Measurements from ENCODE around the gene C9orf153. TPM values are rescaled to one million over a fixed set of nuclear protein-coding genes. Genes with fewer than 3 reads are reported as not detected.

C9orf153 gene
- total and polyA plus RNA-seq, 4 donors, result 0.30 to 1.2 (median 0.75) TPM

DNA sequence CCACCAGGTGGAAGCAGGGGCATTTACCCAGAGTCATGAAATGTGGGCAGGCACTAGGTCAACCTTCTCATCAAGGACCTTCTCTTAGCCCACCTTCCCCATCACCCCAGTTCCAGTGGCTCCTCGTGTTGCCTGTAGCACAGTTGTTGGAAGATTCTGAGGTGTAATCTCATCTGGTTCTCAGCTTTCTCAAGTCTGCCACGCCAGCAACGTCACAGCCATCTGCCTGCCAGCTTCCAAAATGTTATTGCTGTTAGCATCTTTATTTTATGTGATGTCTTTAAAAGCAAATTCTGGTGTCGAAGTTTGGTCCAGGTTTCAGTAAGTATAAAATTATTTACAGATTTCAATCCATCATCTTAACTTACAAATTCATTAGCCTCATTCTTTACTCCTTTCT lies 10.7 kb downstream of the C9orf153 start:
- Histone ChIP-seq H3K4me1 (ENCODE audit: control insufficient read depth, insufficient read depth, low read length) (no peaks in the 10 kb centered on the region), H3K4me3 (ENCODE audit: low read depth, low read length) (no peak overlapping the region), H3K36me3 (ENCODE audit: control insufficient read depth, insufficient read depth, low read length) (no peaks in the 10 kb centered on the region), H3K27me3 (ENCODE audit: control insufficient read depth, insufficient read depth, low read length) (no peaks in the 10 kb centered on the region), H3K27ac (ENCODE audit: low read depth, low read length) (no peak overlapping the region), H3K9me3 (ENCODE audit: control insufficient read depth, insufficient read depth, low read length) (peaks cover 6% of the 10 kb centered on the region)
- no CpG with 5 or more reads among the region's 4 CpGs for WGBS (ENCODE audit: insufficient coverage)
- peak in 1 of 6 donors; percentile 15 for DNase-seq (ENCODE audit: low read depth in 4 of 6, low spot score in 6 of 6)

DNA sequence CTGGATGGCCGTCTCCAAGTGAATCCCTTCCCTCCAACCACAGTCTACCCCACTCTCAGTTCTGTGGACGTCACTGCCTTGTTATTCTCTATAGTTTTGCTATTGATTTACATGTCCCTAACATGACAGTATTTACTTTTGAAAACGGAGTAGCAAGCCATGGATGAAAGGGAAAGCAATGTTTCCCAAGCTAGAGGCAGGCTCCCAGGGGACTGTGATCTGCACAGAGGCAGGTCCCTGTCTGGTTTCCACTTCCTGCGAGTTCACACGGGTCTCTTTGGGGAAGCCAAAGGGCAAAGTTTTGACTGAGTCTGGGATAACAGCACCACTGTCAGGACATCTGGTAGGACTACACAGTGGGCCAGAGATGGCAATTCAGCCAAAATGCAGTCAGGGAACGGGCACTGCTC lies 12.7 kb downstream of the C9orf153 start:
- DNase-seq (ENCODE audit: low read depth in 4 of 6, low spot score in 6 of 6), result no peak
- Histone ChIP-seq H3K4me3 (ENCODE audit: low read depth, low read length) (no peak overlapping the region), H3K27me3 (ENCODE audit: control insufficient read depth, insufficient read depth, low read length) (no peaks in the 10 kb centered on the region), H3K36me3 (ENCODE audit: control insufficient read depth, insufficient read depth, low read length) (no peaks in the 10 kb centered on the region), H3K27ac (ENCODE audit: low read depth, low read length) (no peak overlapping the region), H3K4me1 (ENCODE audit: control insufficient read depth, insufficient read depth, low read length) (peaks cover 5% of the 10 kb centered on the region), H3K9me3 (ENCODE audit: control insufficient read depth, insufficient read depth, low read length) (no peaks in the 10 kb centered on the region)
- WGBS (ENCODE audit: insufficient coverage), result 51% methylated on average over 4 of the region's 6 CpGs

DNA sequence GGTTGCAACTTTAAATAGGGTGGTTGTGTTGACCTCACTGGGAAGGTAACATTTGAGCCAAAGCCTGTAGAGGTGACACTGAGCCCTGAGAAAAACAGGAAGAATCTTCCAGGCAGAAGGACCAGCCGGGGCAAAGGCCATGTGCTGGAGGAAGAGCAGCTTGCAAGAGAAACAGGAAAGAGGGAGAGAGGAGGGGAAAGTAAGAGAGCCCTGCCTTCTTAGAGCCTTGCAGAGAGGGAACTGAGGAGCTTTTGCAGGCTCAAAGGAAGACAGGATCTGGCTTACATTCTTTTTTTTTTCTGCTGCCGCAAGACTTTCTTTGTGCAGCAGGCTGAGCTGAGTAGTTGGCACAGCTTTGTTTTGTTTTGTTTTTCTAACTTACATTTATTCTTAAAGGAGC lies 17.4 kb downstream of the C9orf153 start:
- H3K9me3 ChIP-seq (ENCODE audit: control insufficient read depth, insufficient read depth, low read length), result no peaks in the 10 kb centered on the region
- DNase-seq (ENCODE audit: low read depth in 4 of 6, low spot score in 6 of 6), result peak in 2 of 6 donors; percentile 19 to 48
- peaks cover 5% of the 10 kb centered on the region for H3K4me1 ChIP-seq (ENCODE audit: control insufficient read depth, insufficient read depth, low read length)
- no peak overlapping the region for H3K4me3 ChIP-seq (ENCODE audit: low read depth, low read length)
- 44% methylated on average over 1 of the region's 2 CpGs for WGBS (ENCODE audit: insufficient coverage)
- no peaks in the 10 kb centered on the region for H3K27me3 ChIP-seq (ENCODE audit: control insufficient read depth, insufficient read depth, low read length)
- H3K27ac ChIP-seq (ENCODE audit: low read depth, low read length), result no peak overlapping the region
- no peaks in the 10 kb centered on the region for H3K36me3 ChIP-seq (ENCODE audit: control insufficient read depth, insufficient read depth, low read length)

DNA sequence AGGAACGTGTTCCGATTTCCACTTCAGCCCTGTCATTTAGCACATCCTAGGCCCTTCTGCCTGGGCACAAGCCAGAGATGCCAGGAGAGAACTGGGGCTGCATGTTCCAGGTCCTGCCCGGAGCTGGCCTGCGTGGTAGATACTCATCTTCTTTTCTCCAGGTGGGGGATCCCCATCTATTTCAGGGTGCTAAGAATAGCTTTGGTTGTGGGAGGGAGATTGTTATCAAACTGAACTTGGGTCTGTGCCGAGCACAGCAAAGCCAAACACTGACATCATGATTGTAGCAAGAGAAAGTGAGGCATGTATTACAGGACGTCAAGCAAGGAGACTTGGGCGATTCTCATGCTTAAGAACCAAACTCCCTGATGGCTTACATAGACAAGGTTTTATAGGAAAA lies 18.2 kb downstream of the C9orf153 start:
- WGBS (ENCODE audit: insufficient coverage), result 98% methylated on average over 4 of the region's 7 CpGs
- H3K4me3 ChIP-seq (ENCODE audit: low read depth, low read length), result no peak overlapping the region
- H3K27ac ChIP-seq (ENCODE audit: low read depth, low read length), result no peak overlapping the region
- H3K4me1 ChIP-seq (ENCODE audit: control insufficient read depth, insufficient read depth, low read length), result peaks cover 5% of the 10 kb centered on the region
- no peaks in the 10 kb centered on the region for H3K9me3 ChIP-seq (ENCODE audit: control insufficient read depth, insufficient read depth, low read length)
- H3K36me3 ChIP-seq (ENCODE audit: control insufficient read depth, insufficient read depth, low read length), result no peaks in the 10 kb centered on the region
- no peak for DNase-seq (ENCODE audit: low read depth in 4 of 6, low spot score in 6 of 6)
- no peaks in the 10 kb centered on the region for H3K27me3 ChIP-seq (ENCODE audit: control insufficient read depth, insufficient read depth, low read length)

DNA sequence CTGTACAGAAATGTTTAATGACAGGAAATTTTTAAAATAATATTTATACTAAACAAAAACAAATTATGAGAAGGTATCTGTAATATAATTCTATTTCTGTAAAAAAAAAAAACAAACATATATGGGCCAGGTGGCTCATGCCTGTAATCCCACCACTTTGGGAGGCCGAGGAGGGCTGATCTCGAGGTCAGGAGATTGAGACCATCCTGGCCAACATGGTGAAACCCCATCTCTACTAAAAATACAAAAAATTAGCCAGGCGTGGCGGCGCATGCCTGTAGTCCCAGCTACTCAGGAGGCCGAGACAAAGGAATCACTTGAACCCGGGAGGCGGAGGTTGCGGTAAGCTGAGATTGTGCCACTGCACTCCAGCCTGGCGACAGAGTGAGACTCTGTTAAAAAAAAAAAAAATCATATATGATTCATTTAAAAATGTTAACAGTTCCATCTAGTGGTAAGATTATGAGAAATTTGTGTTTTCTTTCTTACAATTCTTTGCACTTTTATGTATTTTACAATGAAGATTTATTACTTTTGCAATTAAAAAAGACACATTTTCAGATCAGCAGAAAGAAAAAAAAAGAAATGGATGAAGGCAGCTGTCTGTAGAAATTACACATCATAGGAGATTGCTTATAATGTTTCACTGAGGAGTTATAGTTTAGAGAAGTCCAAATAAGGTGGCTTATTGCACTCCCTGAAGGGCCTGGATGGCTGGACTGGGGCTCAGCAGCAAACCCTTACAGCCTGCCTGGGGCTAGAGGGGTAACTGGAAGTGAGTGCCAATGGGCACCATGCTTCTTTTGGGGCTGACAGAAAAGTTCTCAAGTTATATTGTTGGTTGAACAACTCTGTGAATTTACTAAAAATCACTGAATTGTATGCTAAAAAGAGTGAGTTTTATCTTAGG lies 20.3 kb downstream of the C9orf153 start:
- Histone ChIP-seq H3K4me1 (ENCODE audit: control insufficient read depth, insufficient read depth, low read length) (peaks cover 5% of the 10 kb centered on the region), H3K27me3 (ENCODE audit: control insufficient read depth, insufficient read depth, low read length) (no peaks in the 10 kb centered on the region), H3K4me3 (ENCODE audit: low read depth, low read length) (no peak overlapping the region), H3K27ac (ENCODE audit: low read depth, low read length) (no peak overlapping the region), H3K9me3 (ENCODE audit: control insufficient read depth, insufficient read depth, low read length) (no peaks in the 10 kb centered on the region), H3K36me3 (ENCODE audit: control insufficient read depth, insufficient read depth, low read length) (no peaks in the 10 kb centered on the region)
- 74% methylated on average over 3 of the region's 10 CpGs for WGBS (ENCODE audit: insufficient coverage)
- peak in 2 of 6 donors; percentile 22 to 50 for DNase-seq (ENCODE audit: low read depth in 4 of 6, low spot score in 6 of 6)

DNA sequence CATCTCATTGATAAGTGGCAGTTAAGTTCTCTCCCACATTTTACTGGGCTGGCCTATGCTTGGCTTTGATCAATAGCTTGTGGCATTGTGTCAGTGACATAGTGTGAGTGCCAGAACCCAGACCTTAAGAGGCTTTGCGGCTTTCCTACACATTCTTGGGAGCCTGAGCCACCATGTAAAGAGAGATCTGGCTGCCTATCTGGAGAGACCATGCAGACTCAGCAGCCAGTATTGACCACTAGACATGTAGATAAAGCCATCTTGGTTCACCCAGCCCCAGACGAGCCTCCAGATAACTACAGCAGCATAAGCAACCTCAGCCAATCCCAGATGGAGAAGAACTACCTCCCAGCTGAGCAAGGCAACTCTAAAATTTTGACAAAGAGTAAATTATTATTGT lies 28.6 kb downstream of the C9orf153 start:
- 100% methylated on average over 1 of the region's 2 CpGs for WGBS (ENCODE audit: insufficient coverage)
- Histone ChIP-seq H3K4me3 (ENCODE audit: low read depth, low read length) (no peak overlapping the region), H3K27ac (ENCODE audit: low read depth, low read length) (no peak overlapping the region), H3K4me1 (ENCODE audit: control insufficient read depth, insufficient read depth, low read length) (no peaks in the 10 kb centered on the region), H3K27me3 (ENCODE audit: control insufficient read depth, insufficient read depth, low read length) (no peaks in the 10 kb centered on the region), H3K36me3 (ENCODE audit: control insufficient read depth, insufficient read depth, low read length) (no peaks in the 10 kb centered on the region), H3K9me3 (ENCODE audit: control insufficient read depth, insufficient read depth, low read length) (no peaks in the 10 kb centered on the region)
- no peak for DNase-seq (ENCODE audit: low read depth in 4 of 6, low spot score in 6 of 6)

DNA sequence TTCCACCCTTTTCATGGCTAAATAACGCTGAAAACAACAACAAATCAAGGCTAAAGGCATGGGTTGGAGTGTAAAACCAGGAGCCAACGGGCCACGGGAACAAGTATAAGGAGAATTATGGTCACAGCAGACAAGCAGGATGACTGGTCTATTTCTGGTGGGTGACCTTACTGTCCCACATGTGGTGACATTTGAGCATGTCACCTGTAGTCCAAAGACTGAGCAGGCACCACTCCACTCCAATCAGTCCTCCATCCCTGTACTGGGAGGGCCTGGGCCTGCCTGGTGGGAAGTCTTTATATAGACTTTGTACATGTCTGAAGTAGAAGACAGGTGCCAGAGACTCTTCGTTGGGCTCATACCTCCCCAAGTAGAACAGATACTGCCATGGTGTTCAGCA lies 36.8 kb downstream of the C9orf153 start:
- Histone ChIP-seq H3K4me1 (ENCODE audit: control insufficient read depth, insufficient read depth, low read length) (no peaks in the 10 kb centered on the region), H3K4me3 (ENCODE audit: low read depth, low read length) (no peak overlapping the region), H3K27ac (ENCODE audit: low read depth, low read length) (no peak overlapping the region), H3K9me3 (ENCODE audit: control insufficient read depth, insufficient read depth, low read length) (no peaks in the 10 kb centered on the region), H3K36me3 (ENCODE audit: control insufficient read depth, insufficient read depth, low read length) (no peaks in the 10 kb centered on the region), H3K27me3 (ENCODE audit: control insufficient read depth, insufficient read depth, low read length) (no peaks in the 10 kb centered on the region)
- no peak for DNase-seq (ENCODE audit: low read depth in 4 of 6, low spot score in 6 of 6)
- WGBS (ENCODE audit: insufficient coverage), result 100% methylated on average over 1 of the region's 4 CpGs

DNA sequence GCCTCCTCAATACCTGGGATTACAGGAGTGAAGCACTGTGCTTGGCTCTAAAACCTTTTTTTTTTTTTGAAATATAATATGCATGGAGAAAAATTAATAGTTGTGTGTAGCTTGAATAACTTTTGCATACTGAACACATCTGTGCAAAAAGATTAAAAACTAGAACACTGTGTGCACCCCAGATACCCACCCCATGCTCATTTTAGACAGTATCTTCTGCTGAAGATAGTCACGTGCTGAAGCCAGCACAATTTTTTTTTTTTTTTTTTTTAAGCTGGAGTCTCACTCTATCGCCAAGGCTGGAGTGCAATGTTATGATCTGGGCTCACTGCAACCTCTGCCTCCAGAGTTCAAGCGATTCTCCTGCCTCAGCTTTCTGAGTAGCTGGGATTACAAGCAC lies 39.9 kb downstream of the C9orf153 start:
- Histone ChIP-seq H3K36me3 (ENCODE audit: control insufficient read depth, insufficient read depth, low read length) (no peaks in the 10 kb centered on the region), H3K27me3 (ENCODE audit: control insufficient read depth, insufficient read depth, low read length) (no peaks in the 10 kb centered on the region), H3K9me3 (ENCODE audit: control insufficient read depth, insufficient read depth, low read length) (no peaks in the 10 kb centered on the region), H3K27ac (ENCODE audit: low read depth, low read length) (no peak overlapping the region), H3K4me3 (ENCODE audit: low read depth, low read length) (no peak overlapping the region), H3K4me1 (ENCODE audit: control insufficient read depth, insufficient read depth, low read length) (no peaks in the 10 kb centered on the region)
- no peak for DNase-seq (ENCODE audit: low read depth in 4 of 6, low spot score in 6 of 6)
- 73% methylated on average over 1 of the region's 3 CpGs for WGBS (ENCODE audit: insufficient coverage)

DNA sequence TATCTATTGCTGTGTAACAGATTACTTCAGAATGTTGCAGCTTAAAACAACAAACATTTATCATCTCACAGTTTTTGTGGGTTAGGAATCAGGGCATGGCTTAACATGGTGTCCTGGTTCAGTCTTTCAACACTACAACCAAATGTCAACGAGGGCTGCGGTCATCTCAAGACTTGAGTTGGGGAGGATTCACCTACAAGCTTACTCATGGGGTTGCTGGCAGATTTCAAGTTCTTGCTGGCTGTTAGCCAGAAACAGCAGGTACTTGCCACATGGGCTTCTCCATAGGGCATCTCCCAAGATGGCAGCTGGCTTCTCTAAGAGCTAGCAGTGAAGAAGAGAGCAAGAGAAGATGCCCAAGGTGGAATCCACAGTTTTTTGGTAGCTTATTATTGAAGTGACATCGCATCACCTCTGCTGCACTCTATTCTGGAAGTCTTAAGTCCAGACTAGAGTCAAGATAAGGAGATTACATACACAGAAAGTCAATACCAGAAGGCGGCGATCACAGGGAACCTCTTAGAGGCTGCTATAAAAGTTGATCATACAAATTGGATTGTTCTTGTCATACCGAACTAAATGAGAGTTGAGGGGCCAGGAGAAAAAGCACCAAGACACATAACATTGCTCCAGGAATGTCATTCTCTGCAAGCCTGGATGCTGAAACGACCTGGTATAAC lies 42.2 kb downstream of the C9orf153 start:
- H3K27me3 ChIP-seq (ENCODE audit: control insufficient read depth, insufficient read depth, low read length), result no peaks in the 10 kb centered on the region
- 100% methylated on average over 3 of the region's 7 CpGs for WGBS (ENCODE audit: insufficient coverage)
- no peak overlapping the region for H3K4me3 ChIP-seq (ENCODE audit: low read depth, low read length)
- no peaks in the 10 kb centered on the region for H3K36me3 ChIP-seq (ENCODE audit: control insufficient read depth, insufficient read depth, low read length)
- DNase-seq (ENCODE audit: low read depth in 4 of 6, low spot score in 6 of 6), result no peak
- no peak overlapping the region for H3K27ac ChIP-seq (ENCODE audit: low read depth, low read length)
- H3K9me3 ChIP-seq (ENCODE audit: control insufficient read depth, insufficient read depth, low read length), result no peaks in the 10 kb centered on the region
- H3K4me1 ChIP-seq (ENCODE audit: control insufficient read depth, insufficient read depth, low read length), result no peaks in the 10 kb centered on the region

DNA sequence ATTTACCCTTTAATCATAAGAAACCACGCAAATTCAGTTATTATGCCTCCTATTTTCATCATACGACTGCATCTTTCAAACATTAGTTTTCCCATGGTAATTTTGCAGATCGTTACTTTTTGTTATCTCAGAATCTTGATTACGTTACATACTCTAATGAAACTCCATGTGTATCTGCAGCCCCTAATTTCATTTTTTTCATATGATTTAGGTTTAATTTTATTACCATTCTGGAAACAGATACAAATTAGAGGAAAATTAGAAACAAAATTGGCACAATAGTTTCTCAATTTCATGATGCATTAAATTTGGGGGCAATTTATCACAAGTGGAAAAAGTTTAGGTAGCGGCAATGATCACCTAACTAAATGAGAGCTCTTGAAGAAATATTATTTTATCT lies 52.3 kb downstream of the C9orf153 start:
- no peaks in the 10 kb centered on the region for H3K36me3 ChIP-seq (ENCODE audit: control insufficient read depth, insufficient read depth, low read length)

More for the DNA sequence above, 52.3 kb downstream of the C9orf153 start:
- no peaks in the 10 kb centered on the region for H3K27me3 ChIP-seq (ENCODE audit: control insufficient read depth, insufficient read depth, low read length)
- H3K9me3 ChIP-seq (ENCODE audit: control insufficient read depth, insufficient read depth, low read length), result no peaks in the 10 kb centered on the region
- H3K4me1 ChIP-seq (ENCODE audit: control insufficient read depth, insufficient read depth, low read length), result no peaks in the 10 kb centered on the region
- 100% methylated on average over 3 of the region's 5 CpGs for WGBS (ENCODE audit: insufficient coverage)
- no peak overlapping the region for H3K4me3 ChIP-seq (ENCODE audit: low read depth, low read length)
- H3K27ac ChIP-seq (ENCODE audit: low read depth, low read length), result no peak overlapping the region
- no peak for DNase-seq (ENCODE audit: low read depth in 4 of 6, low spot score in 6 of 6)

Data from spinal cord (tissue), 10 donors.